GM19025 (cell line): ENCODE results near the gene OSBPL10.

Experiments
- ATAC-seq: cut with Tn5 transposase; IDR thresholded peaks from one replicate; pipeline ENCODE4 v1.9.1; 2021; ENCODE audit warnings: mild to moderate bottlenecking, low read depth, moderate library complexity; ENCODE audit not compliant: unreplicated experiment

The OSBPL10 gene

DNA sequence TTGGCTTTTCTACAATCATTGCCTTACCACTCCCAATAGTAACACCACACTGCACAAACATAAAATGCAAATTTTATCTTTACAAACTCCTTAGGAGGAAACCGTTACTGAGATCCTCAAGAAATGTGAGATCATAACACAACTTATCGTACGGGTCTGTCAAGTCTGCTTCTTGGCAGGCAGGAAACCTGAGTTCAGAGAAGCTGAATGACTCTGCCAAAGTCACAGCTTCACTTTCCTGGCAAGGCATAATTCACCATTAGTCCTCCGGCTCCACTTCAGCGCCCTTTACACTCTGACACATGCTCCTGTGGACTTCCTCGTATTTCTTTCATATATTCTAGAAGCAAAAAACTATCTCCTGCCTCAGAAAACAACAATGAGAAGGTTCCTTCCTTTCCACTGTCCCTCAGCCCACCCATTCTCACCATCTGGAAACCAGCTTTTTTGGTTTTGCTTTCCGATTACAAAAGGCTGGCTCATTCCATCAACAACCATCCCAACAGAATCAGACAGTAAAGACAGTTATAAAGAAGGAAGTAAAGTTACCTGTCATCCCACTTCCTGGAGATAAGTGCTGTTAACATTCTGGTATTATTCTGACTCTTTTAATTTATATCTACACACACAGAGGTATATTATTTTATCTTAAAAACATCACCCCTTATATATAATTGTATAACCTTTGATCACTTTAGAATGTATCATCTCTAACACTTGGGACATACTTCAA, 225.0 kb downstream of the OSBPL10 start:
- ATAC-seq = no peak

DNA sequence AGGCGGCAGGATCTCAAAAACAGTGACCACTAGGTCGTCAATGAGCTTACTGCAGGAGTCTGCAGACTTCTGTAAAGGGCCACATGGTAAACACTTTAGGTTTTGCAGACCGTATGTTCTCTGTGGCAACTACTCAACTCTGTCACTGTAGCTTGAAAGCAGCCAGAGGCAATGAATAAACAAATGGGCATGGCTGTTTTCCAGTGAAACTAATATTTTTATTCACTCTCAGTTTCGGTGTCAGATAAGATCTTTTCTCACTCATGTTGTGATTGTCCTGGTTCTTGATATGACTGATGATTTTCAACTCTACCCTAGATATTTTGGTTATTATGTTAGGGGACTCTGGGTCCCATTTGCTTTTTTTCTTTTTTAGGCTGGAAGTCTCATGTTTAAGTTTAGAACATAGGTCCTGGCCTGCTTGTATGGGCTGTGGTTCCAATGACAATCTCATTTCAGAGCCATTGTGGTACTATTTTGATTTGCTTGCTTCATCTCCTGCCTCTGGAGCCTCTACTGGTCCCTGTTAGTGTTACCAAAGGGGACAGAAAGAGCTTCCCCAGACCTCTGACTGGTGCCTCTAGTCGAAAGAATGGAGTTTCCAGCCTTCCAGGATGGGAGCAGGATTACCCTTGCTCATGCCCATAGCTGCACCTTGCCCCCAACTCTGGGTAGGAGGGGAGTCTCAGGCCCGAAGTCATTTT, 226.3 kb downstream of the OSBPL10 start:
- peak; percentile 81 for ATAC-seq

DNA sequence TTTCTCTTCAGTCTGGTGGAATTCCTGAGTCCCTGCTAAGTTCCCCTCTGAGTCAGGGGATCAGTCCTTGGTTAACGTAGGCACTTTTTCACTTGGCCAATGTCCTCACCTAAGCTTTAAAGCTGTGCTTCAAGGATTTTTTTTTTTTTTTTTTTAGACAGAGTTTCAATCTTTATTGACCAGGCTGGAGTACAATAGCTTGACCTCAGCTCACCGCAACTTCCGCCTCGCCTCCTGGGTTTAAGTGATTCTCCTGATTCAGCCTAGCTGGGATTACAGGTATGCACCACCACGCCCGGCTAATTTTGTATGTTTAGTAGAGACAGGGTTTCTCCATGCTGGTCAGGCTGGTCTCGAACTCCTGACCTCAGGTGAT, 228.0 kb downstream of the OSBPL10 start:
- ATAC-seq = no peak

DNA sequence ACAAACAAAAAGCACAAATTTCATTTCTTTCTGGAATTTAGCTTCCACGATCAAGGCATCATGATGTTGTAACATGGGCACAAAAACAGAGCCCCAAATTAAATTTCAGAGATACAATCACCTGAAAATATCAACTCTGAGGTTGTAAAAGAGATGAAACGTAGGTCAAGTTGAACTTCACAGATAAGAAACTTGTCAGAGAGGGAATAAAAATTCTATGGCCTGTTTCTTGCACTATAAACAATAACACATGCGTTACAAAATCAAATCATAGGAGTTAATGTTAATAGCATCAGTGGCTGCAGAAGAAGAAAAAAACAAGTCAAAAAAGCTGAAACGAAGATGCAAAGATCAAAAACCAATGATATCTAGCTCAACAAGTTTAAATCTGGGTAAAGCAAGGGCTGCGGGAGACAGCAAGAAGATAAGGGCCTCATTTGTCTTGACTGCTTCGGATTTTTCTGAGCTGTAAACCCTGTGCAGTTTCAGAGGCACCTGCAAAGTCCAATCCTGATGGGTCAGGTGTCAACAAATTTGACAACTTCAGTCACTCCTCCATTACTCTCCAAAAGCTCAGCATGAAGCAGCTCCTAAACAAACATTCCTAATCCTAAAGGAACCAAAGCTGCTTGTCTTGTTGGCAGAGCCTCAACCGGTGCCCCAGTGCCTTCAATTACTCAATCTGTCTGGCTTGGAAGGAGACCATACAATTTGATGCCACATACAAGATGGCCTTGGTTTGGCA, 228.6 kb downstream of the OSBPL10 start:
- ATAC-seq = no peak

DNA sequence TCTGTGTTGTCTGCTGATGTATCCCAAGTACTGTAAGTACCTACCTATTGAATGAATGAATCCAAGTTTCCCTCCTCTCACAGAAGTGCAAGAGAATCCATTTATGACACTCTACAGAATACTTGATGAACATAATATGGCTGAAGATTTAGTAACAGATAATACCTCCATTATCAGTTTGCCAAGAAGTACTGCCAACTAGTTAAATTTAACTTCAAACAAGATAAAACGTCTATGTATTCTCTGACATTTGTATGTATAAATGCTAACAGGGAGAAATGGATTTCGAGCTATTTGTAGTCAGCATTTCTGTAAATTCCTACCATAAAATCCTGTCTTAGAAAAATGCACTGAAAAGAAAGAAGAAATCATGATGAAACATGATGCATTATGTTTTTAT, 230.7 kb downstream of the OSBPL10 start:
- no peak for ATAC-seq

DNA sequence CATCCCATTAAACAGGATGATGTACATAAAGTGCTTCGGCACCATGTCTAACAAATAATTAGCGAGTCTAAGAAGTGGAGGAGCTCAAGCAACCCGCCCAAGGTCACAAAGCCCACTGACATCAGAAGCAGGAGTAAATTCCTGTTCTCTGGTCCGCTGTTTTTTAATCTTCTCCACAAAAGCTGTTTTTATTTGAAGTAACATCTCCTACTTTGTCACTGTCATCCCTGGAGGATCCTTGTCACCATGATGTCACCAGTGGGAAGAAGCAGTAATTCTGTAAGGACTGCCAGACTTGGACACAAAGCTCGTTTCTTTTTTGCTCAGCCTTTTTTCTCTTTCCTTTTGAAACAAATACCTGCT, 232.1 kb downstream of the OSBPL10 start:
- no peak for ATAC-seq

DNA sequence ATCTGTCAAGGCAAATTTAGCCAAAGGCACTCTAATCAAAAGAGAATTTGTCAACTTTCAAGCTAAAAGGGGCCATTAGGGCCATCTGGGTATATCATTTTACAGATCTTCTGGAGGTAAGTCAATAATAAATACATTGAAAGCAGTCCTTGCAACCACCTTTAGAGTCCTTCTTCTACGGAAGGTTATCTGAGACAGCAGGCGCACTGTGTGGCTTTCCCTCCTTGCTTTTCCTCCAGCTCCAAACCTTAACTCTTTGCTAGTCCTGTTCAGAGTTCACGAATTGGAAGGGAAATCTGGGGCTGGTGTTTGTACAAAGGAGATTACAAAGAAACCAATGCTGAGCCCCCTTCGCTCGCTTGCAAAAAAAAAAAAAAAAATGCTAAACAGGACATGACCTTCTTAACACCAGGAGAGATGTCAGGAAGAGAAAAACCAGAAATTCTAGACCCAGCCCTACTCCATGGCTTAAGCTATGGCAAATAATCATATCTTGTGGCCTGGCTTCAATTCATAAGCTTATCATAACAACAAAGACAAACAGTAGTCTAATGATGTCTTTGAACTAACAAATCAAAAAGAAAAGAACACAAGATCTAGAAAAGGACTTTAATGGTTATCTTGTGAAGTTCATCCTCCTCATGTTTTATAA, 232.7 kb downstream of the OSBPL10 start:
- no peak for ATAC-seq

DNA sequence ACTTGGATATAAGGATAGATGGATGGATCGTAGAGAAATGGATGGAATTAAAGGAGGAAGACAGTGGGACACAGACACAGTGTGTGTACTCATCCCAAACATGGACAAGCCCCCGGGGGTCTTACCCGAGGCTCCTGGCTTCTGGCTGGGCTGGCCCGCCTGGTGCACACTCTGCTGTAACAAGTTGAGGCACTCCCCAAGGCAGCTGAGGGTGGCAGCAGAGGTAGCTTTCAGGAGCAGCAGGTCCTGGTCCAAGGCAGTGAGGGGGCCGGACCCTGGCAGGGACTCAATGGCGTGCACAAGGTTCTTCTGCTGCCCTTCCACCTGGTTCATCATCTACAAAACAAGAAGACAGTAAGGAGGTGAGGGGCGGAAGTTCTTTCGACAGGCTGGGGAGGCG, 233.3 kb downstream of the OSBPL10 start:
- ATAC-seq = no peak

DNA sequence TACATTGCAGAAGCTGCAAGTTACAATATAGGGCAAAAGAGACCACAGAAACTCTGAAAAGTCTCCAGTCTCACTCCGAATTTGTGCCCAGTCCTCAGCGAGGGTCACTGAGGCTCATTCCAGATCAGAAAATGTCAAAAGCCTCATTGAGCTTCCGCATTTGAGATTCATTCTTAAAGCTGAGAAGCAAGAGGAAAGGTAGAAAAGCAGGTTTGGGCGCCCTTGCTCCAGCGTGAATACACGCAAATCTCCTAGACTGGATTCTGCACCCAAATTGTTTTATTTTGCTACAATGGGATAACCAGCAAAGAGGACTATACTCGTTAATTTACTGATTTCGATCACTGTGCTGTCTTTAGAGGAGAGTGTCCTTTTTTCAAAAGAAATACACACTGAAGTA, 236.1 kb downstream of the OSBPL10 start:
- ATAC-seq = no peak

DNA sequence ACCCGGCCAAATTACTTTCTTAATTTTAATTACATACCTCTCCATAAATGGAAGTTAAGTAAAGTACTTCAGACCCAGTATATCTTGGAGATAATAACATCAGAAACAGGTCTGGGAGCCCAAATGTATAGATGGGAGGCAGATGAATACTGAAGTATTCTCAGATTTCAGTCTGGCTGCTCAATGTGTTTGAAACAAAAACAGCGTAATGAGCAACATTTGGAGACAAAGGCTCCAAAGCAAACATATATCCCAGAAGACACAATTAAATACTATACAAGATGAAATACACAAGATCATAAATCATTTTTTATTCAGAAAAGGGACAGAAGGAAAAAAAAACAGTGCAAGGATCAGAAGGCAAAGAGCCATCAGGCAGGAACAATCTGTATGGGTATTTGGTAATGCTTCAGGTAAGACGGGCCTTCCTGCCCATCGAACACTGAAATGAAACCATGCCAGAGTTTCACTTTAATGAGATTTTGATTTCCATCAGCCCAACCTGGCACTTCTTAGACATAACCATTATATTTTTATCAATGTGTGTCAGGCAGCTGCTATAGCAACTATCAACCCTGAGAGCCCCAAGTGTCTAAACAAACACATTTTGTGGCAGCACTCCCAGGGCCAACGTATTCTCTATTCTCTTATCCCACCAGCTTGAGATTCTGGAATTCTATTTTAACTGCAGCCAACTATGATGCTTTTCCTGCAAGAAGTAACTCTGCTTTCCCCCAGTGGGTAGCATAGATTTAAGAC, 237.6 kb downstream of the OSBPL10 start:
- no peak for ATAC-seq

DNA sequence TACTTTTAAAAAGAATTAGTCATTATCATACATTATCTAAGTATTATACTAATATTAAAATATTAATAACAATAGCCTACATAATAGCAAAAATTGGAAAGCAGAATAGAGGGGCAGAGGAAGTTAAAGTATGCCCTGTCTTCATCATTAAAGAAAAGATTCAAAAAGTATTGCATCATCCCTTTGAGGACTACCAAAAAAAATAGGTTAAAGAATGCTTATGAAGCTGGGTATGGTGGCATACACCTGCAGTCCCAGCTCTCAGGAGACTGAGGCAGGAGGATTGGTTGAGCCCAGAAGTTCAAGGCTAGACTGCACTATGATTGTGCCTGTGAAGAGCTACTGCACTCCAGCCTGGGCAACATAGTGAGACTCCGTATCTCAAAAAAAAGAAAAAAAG, 240.7 kb downstream of the OSBPL10 start:
- no peak for ATAC-seq

DNA sequence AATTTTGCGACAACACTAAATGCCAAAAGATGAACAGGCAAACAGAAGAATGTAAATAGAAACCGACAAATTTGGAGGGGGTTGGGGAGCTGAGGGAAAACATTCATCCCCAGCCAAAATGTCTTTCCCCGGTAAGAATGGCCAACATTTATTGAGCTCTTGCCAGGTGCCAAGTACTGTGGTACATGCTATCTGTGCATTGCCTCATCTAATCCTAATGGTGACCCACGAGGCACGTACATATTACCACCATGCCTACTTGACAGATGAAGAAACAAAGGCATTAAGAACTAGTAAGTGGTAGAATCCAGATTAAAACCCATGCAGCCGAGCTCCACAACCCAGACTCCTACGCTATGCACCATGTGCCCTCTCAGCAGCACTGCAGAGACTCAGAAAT, 242.7 kb downstream of the OSBPL10 start:
- ATAC-seq = no peak

DNA sequence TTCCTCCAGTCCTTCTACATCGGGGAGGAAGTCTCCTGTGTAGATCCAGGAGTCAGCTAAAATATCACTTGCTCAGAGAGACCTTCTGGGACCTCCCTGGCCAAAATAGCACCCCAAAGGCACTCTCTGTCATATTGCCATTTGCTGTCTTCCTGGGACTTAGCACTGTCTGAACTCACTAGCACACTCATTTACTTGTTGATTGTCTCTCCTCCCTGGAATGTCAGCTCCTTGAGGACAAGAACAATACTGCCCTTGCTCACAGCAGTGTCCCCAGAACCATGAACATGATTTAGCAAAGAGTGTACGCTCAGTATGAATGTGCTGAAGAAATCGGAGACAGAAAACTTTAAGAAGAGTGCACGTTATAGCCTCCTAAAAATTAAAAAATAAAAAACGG, 245.4 kb downstream of the OSBPL10 start:
- no peak for ATAC-seq

DNA sequence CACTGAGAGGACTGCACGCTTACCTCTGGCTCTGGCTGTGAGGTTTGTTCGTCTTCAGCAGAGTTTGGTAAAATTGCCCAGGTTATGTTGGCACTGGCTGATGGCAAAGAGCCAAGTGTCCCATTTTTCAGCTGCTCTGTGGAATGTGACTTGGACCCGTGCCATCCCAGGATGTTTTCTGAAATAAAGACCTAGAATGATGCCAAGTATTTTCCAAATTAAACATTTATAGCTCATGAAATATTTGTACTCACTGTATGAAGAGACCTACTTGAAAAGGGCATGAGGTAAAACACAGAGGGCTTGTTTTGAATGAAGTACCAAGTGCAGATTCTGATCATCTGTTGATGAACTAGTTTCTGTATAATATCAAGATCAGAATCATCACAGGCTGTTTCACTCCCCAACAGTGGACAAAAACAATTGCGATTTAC, 247.8 kb downstream of the OSBPL10 start:
- ATAC-seq = no peak

DNA sequence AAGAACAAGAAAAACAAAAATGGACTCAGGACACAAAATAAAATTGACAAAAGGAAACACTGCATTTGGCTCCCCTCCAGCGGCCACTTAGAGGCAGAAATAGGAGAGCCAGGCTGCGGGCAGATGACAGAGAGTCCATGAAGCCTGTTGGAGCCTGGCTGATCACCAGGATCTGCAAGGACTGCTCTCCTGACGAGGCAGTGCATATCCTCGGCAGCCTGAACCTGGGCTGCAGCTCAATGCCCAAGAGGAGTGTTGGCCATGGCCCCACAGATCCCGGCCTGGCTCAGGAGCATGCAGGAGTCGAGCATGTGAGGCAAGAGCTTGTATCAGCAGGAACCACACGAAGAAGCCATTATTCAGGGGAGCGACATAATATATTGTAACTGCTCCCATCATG, 248.5 kb downstream of the OSBPL10 start:
- no peak for ATAC-seq

DNA sequence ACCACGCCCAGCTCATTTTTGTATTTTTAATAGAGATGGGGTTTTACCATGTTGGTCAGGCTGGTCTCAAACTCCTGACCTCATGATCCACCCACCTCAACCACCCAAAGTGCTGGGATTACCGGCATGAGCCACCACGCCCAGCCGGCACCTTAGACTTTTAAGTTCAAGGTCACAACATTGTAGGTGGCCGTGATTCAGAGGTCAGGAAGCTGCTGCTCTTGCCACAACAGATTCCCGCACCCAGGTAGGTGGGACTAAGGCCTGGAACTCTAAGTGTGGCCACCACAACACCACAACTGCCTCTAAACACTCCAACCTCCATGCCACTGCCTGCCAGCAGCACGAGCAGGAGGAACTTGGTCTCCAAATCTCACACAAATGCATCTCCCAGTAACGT, 251.5 kb downstream of the OSBPL10 start:
- no peak for ATAC-seq

DNA sequence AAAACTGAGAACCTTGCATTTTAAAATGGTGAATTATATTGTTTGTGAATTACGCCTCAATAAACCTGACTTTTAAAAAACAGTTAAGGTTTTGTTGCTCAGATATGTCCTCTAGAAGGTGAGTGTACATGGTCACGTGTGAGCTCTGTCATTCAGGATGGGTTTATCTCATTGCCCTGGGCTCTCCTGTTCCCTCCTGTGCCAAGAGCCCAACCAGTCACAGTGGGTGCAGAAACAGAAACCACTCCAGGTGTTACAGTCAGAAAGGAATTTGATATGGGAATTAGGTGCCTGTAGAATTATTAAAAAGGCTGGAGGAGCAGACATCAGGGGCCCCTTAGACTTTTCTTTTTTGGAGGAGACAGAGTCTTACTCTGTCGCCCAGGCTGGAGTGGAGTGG, 252.0 kb downstream of the OSBPL10 start:
- no peak for ATAC-seq

DNA sequence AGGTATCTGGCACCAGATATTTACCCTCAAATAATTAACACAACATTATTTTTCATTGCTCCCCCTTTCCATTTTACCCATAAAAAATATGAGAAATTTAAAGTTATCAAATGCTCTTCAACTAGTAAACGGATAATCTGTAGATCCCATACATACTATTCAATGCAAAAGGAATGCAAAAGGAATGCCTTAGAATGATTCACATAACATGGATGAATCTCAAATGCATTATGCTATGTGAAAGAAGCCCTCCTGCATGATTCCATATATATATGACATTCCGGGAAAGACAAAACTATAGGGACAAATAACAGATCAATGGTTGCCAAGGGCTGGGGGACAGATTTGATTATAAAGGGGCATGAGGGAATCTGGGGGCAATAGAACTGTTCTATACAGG, 252.7 kb downstream of the OSBPL10 start:
- no peak for ATAC-seq

DNA sequence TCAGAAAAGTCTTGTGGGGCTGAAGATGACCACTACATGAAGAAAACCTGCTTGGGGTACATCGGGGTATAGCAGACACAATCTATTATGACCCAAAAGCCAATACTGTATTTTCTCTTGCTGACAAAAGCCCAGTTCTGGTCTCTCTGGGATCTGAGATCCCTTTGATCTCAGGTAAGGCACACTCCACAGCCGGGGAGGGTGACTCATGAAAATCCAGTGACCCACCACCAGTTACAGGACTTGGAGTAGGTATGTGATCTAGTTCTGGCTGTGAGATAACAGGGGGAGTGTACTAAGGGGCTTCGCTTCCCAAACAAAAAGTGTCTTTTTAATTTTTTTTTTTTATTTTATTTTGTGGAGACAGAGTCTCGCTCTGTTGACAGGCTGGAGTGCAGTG, 255.1 kb downstream of the OSBPL10 start:
- ATAC-seq = no peak

DNA sequence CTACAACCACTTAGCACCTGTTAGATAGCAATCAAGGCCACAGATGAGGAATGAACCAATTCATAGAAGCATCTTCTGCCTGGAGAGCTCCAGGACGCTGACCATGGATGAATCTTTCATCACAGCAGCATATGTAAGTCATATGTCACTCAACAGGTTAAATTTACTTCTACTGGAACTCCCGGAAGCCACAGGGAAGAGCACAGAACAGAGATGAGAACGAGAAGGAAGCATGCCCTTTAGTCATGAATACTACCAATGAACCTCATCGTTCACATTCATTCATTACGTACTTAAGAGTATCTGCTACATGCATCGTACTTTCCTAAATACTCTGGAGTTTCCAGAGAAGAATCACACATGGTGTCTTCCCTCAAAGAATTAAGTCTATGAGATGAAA, 255.5 kb downstream of the OSBPL10 start:
- no peak for ATAC-seq

DNA sequence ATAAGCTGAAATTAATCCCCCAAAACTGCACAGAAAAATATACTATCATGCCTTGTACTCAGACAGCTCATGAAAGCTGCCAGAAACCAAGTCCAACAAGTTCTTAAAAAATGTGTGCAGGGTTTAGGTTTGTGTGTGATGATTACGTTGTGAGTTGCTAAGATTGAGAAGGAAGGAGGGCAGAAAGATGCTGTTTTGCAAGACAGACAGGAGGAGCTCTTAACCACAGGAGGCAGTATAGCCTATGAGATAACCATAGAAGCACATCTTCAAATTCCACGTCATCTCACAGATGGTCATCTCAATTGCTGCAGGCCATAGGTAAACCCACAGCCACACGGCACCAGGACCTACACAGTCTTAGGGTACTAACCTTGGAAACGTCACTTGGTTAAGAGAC, 256.4 kb downstream of the OSBPL10 start:
- no peak for ATAC-seq
